Panc1 (cell line): ENCODE measurements around the gene CLEC16A. TPM values are rescaled to one million over a fixed set of nuclear protein-coding genes. Genes with fewer than 3 reads are reported as not detected.

ENCODE experiments used
- ATAC-seq: fragments of 200-7000 bp; cut with Tn5 transposase; 2 replicates; pipeline ENCODE4 v1.9.1; 2020; ENCODE audit warnings: mild to moderate bottlenecking, moderate library complexity
- BruUV-seq: library from RNA; stranded (reverse); fragments of 400-500 nt; replicated peaks from 2 replicates; lab custom pipeline; 2021; lab: Mats Ljungman, UMichigan
- CTCF ChIA-PET: fragments of 300-600 bp; sonication (Branson Sonifier 250); formaldehyde crosslinking; loops from one replicate; lab custom pipeline; 2022; ENCODE audit warnings: antibody characterized with exemption; lab: Charles Lee
- POLR2A ChIA-PET: fragments of 300-600 bp; sonication (Branson Sonifier 250); formaldehyde crosslinking; loops from one replicate; lab custom pipeline; 2022; ENCODE audit warnings: antibody characterized with exemption; lab: Charles Lee
- DNase-seq: peaks from one replicate; pipeline ENCODE4 v3.0.0-alpha.2; 2010; ENCODE audit warnings: low read depth, low spot score
- H3K27ac ChIP-seq: 2 replicates; pipeline ENCODE4 v1.5.1; 2011; ENCODE audit warnings: mild to moderate bottlenecking, low read length, inconsistent platforms
- H3K27me3 ChIP-seq: fragments of 200-500 bp; sonication (Bioruptor generic); 2 replicates; pipeline ENCODE4 v1.6.0; 2014; ENCODE audit warnings: low read length, inconsistent platforms; ENCODE audit not compliant: control insufficient read depth, insufficient read depth
- H3K36me3 ChIP-seq: fragments of 200-500 bp; sonication (Bioruptor generic); 2 replicates; pipeline ENCODE4 v1.5.1; 2014; ENCODE audit warnings: inconsistent platforms, mild to moderate bottlenecking, low read length, moderate library complexity; ENCODE audit not compliant: control insufficient read depth, insufficient read depth
- H3K4me1 ChIP-seq: 2 replicates; pipeline ENCODE4 v1.5.1; 2011; ENCODE audit warnings: inconsistent platforms, mild to moderate bottlenecking, low read length, moderate library complexity; ENCODE audit not compliant: control insufficient read depth, insufficient read depth
- H3K4me3 ChIP-seq, 2 experiments: 2 replicates each; pipeline ENCODE4 v1.5.1; 2011 to 2012; ENCODE audit warnings: low read depth in 2 of 2, low read length in 2 of 2, mild to moderate bottlenecking in 2 of 2, inconsistent platforms in 1 of 2, moderate library complexity in 1 of 2
- H3K9me3 ChIP-seq: fragments of 200-500 bp; sonication (Bioruptor generic); 2 replicates; pipeline ENCODE4 v1.5.1; 2014; ENCODE audit warnings: low read depth, mild to moderate bottlenecking, inconsistent platforms, low read length, moderate library complexity; ENCODE audit not compliant: control insufficient read depth, insufficient read depth
- POLR2AphosphoS5 ChIP-seq: IDR thresholded peaks from 2 replicates; pipeline ENCODE4 v1.6.1; 2012; ENCODE audit warnings: mild to moderate bottlenecking, low read depth, low read length, moderate library complexity
- REST ChIP-seq, 2 experiments: IDR thresholded peaks; 2 replicates each; pipeline ENCODE4 v1.6.1; 2011 to 2012; ENCODE audit warnings: low read depth in 2 of 2, control low read depth in 1 of 2, low read length in 1 of 2, mild to moderate bottlenecking in 1 of 2, moderate library complexity in 1 of 2; ENCODE audit not compliant: insufficient read depth in 1 of 2
- SIN3A ChIP-seq: IDR thresholded peaks from 2 replicates; pipeline ENCODE4 v1.6.1; 2012; ENCODE audit warnings: low read depth, mild to moderate bottlenecking, low read length, moderate library complexity, borderline replicate concordance; ENCODE audit not compliant: insufficient read depth
- TCF7L2 ChIP-seq: IDR thresholded peaks from 2 replicates; pipeline ENCODE4 v1.6.1; 2011; ENCODE audit warnings: mild to moderate bottlenecking, low read depth, low read length, inconsistent platforms
- in situ Hi-C: cut with HindIII; loops from 2 replicates; pipeline ENCODE4 v1.10.0; 2016; ENCODE audit warnings: low sequenced_read_pairs, low pct_unique_long_range_greater_than_20kb
- intact Hi-C: fragments of 100-400 bp; cut with micrococcal nuclease; formaldehyde crosslinking; loops from one replicate; pipeline ENCODE4 v1.10.0; 2022; ENCODE audit not compliant: unreplicated experiment
- total RNA-seq: library from RNA; stranded (reverse); gene quantifications from one replicate; pipeline ENCODE4 v1.2.1, GENCODE V29; 2021; ENCODE audit not compliant: unreplicated experiment
- TF ChIP-seq, protein P1 (sequence below): fragments of 450-650 bp; IDR thresholded peaks from 2 replicates; pipeline ENCODE4 v1.5.1; 2017; ENCODE audit warnings: mild to moderate bottlenecking

Gene CLEC16A
- total RNA-seq, 1 experiment from 2014 or later = 21.0 TPM

DNA sequence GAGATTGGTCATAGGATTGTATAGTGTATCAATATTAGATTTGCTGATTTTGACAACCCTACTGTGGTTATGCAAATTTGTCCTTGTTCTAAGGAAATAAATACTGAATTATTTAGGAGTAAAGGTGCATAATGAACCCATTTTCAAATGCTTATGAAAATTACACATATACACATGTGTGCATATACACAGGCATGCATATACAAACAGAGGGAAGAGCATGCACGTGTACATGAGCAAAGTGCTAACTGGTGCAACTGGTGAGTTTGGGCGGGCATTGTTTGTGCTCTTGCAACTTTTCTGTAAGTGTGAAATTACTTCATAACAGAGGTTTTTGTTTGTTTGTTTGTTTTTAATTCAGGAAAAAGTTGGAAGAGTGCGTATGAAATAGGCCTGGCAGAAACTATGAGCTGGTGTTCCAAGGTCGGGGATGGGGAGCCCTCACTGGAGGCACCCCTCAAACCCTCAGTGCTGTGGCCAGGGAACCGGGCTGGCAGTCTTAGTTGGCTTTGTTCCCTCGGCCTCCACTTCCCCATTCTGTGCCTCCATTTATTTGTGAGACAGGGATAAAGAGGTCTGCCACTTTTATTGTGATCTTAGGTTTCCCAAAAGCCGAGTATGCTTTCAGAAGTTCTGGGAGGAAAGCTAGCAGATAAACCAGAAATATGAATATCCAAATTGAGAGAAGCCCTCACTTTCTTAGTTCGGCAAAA lies 7.9 kb upstream of the CLEC16A start:
- BruUV-seq = no TSS peak
- POLR2A ChIA-PET = no interaction called here
- DNase-seq (no peak), ATAC-seq (no peak)
- peaks cover 21% of the 10 kb centered on the region for H3K4me1 ChIP-seq
- TF ChIP-seq REST (IDR thresholded peaks at IDR 0.05; ENCODE audit: insufficient read depth in 1 of 2, low read depth in 2 of 2, low read length in 1 of 2) (no peak), SIN3A (no peak), POLR2AphosphoS5 (no peak), TCF7L2 (no peak)
- TF ChIP-seq, protein P1, sequence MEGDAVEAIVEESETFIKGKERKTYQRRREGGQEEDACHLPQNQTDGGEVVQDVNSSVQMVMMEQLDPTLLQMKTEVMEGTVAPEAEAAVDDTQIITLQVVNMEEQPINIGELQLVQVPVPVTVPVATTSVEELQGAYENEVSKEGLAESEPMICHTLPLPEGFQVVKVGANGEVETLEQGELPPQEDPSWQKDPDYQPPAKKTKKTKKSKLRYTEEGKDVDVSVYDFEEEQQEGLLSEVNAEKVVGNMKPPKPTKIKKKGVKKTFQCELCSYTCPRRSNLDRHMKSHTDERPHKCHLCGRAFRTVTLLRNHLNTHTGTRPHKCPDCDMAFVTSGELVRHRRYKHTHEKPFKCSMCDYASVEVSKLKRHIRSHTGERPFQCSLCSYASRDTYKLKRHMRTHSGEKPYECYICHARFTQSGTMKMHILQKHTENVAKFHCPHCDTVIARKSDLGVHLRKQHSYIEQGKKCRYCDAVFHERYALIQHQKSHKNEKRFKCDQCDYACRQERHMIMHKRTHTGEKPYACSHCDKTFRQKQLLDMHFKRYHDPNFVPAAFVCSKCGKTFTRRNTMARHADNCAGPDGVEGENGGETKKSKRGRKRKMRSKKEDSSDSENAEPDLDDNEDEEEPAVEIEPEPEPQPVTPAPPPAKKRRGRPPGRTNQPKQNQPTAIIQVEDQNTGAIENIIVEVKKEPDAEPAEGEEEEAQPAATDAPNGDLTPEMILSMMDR = no peak
- intact Hi-C loops = no loop called here
- no peak overlapping the region for H3K27ac ChIP-seq
- no peaks in the 10 kb centered on the region for H3K36me3 ChIP-seq
- no peaks in the 10 kb centered on the region for H3K9me3 ChIP-seq
- CTCF ChIA-PET = no interaction called here
- in situ Hi-C loops = no loop called here
- no peaks in the 10 kb centered on the region for H3K27me3 ChIP-seq
- H3K4me3 ChIP-seq = no peak overlapping the region

DNA sequence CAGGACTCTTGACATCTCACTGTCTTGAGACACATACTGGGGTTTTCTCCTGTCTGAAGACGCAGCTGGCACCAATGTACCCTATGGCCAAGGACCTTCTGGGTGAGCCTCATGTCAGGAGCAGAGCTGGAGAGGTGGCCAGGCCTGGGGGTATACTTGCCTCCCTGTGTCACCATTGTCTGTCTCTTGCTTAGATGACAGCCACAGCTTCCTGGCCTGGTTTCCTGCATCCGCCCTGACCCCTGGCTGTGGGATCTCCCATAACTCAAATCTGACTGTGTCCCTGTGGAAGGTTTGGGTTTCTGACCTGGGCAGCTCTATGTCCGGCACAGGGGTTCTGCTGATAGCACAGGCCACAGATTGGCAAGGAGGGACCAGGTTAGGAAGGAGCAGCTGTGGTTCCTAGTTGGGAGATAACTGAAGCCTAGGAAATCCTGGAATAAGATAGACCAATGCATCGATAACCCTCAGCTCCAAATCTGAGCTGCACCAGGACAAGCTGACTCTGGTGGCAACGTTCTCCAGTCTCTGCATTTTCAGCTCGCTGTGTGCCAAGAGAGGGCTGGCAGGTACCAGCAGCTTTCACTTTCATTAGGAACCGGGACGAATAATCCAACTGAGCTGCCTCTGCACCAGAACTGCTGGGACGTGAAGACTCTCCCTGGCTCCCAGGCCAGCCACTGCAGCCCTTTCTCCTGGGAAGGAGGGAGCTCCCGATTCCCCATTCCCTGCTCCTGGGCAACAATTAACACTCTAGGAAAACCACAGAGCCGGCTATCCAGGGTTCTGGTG lies 7.1 kb upstream of the CLEC16A start:
- in situ Hi-C loops = no loop called here
- no peaks in the 10 kb centered on the region for H3K27me3 ChIP-seq
- no peak overlapping the region for H3K27ac ChIP-seq
- no peak overlapping the region for H3K4me3 ChIP-seq
- no TSS peak for BruUV-seq
- POLR2A ChIA-PET = interaction anchor here (0.6 kb wide), 1 partner anchor 1009 kb away, joined by 6 read pairs; no protein-coding TSS in a partner anchor
- CTCF ChIA-PET = no interaction called here
- peaks cover 21% of the 10 kb centered on the region for H3K4me1 ChIP-seq
- DNase-seq (no peak), ATAC-seq (no peak)
- no peaks in the 10 kb centered on the region for H3K9me3 ChIP-seq
- TF ChIP-seq REST (IDR thresholded peaks at IDR 0.05; ENCODE audit: insufficient read depth in 1 of 2, low read depth in 2 of 2, low read length in 1 of 2) = no peak
- no peak for TF ChIP-seq TCF7L2
- TF ChIP-seq, protein P1 = no peak
- TF ChIP-seq POLR2AphosphoS5 = no peak
- TF ChIP-seq SIN3A = no peak
- intact Hi-C loops = no loop called here
- no peaks in the 10 kb centered on the region for H3K36me3 ChIP-seq
